Pancreas (tissue), 10 donors: ENCODE data around the gene CACNA1C. TPM values are rescaled to one million over a fixed set of nuclear protein-coding genes. Genes with fewer than 3 reads are reported as not detected.

Experiments used
- ATAC-seq, 4 donors: fragments of 200-7000 bp; cut with Tn5 transposase; one replicate each; pipeline versions ENCODE4 v1.8.0 to v1.9.1; 2020; ENCODE audit warnings: mild to moderate bottlenecking in 4 of 4, moderate library complexity in 4 of 4
- DNase-seq, 6 donors: peaks; one replicate each; pipeline ENCODE4 v3.0.0-alpha.2; 2020
- FAIRE-seq: peaks from 2 replicates; lab custom pipeline; 2012; peaks lifted over from hg19 to GRCh38; lab: Jason Lieb, UNC
- H3K27ac ChIP-seq, 4 donors: fragments of 200-600 bp; sonication (generic); 1 replicate in 3 of 4; 2 replicates in 1 of 4; pipeline versions ENCODE4 v1.5.0 to v1.8.0; 2020
- H3K27me3 ChIP-seq, 4 donors: fragments of 200-600 bp; one replicate each; pipeline ENCODE4 v1.8.0; 2021
- H3K36me3 ChIP-seq, 3 donors: fragments of 200-600 bp; sonication (generic) in 1 of 3; one replicate each; pipeline versions ENCODE4 v1.5.0 to v1.8.0; 2020 to 2021
- H3K4me1 ChIP-seq, 3 donors: fragments of 200-600 bp; one replicate each; pipeline ENCODE4 v1.8.0; 2021
- H3K4me3 ChIP-seq, 4 donors: fragments of 200-600 bp; sonication (generic) in 2 of 4; one replicate each; pipeline versions ENCODE4 v1.5.0 to v1.8.0; 2020 to 2021
- H3K9me3 ChIP-seq, 4 donors: fragments of 200-600 bp; one replicate each; pipeline ENCODE4 v1.8.0; 2021
- CTCF ChIP-seq, 4 donors: fragments of 200-600 bp; sonication (generic) in 3 of 4; IDR thresholded peaks; one replicate each; pipeline versions ENCODE4 v1.5.0 to v1.8.0; 2021; ENCODE audit warnings: antibody characterized with exemption in 4 of 4
- WGBS, 2 donors: extraction: QIAGEN DNeasy Blood & Tissue Kit; methylation state at CpG; one replicate each; pipeline ENCODE4 v1.1.7; 2013; 5-methylcytosine and 5-hydroxymethylcytosine counted together
- intact Hi-C, 3 donors: fragments of 100-400 bp; cut with DNase I; formaldehyde crosslinking; loops; one replicate each; pipeline versions ENCODE4 v1.11.1 to v1.14.2; 2022
- polyA plus RNA-seq, 2 donors: library from polyadenylated mRNA; stranded (reverse); fragments of 200-250 nt; gene quantifications; one replicate each; pipeline ENCODE4 v1.2.3, GENCODE V29; 2013
- total RNA-seq, 6 donors: library from RNA; stranded (reverse); fragmentation: NEBNext Ultra II Directional in 4 of 6; extraction: Animal tissue kit (Norgen Biotek cat#: 25700) in 4 of 6; gene quantifications; one replicate each; pipeline versions ENCODE4 v1.2.1 to v1.2.4, GENCODE V29; 2021 to 2023
- donor health status: healthy with polysubstance abuse.
- donor health status: DM: no; HTN: no; CAD: no; lungs with moderate emphysema.
- donor health status: DM: no; HTN: no; CAD: no.
- donor health status: control.
- donor health status: control.
- donor health status: Bipolar disorder and iron deficiency.
- donor health status: DM: yes; HTN: yes; CAD: no.
- donor health status: DM: no; HTN: no; CAD: no.
- donor health status: DM: no; HTN: no; CAD: no.
- donor health status: DM: yes; HTN: yes; CAD: no.

Gene CACNA1C
- total and polyA plus RNA-seq, 8 donors: 1.2 to 3.8 (median 2.3) TPM

DNA sequence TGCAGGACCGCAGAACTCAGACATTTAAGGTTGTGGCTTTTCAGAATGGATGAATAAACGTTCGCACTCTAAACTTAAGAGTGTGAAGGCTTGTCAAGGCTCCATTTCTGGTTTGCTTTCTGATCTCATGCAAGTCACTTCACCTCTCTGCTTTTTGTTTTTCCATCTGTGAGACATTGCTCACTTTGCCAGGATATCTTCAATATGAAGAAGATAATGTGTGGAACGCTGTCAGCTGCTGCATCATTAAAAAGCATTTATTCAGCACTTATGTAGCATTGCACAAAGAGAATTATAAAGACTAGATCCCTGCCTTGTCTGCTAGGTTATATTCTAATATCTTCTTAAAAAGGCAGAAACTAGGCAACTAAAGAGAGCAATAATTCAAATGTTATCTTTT lies 172.2 kb downstream of the CACNA1C start:
- TF ChIP-seq CTCF (IDR thresholded peaks at IDR 0.05): no peak
- Histone ChIP-seq H3K4me3 (no peak overlapping the region), H3K27ac (no peak overlapping the region), H3K27me3 (no peaks in the 10 kb centered on the region), H3K4me1 (no peaks in the 10 kb centered on the region), H3K36me3 (no peaks in the 10 kb centered on the region), H3K9me3 (no peaks in the 10 kb centered on the region)
- WGBS, 2 donors: 63 to 78% methylated on average over 4 of the region's 4 CpGs
- DNase-seq (no peak), FAIRE-seq (no peak), ATAC-seq (no peak)
- intact Hi-C loops: no loop called here

GRCh38 chr12:2225696-2226095 lies 172.9 kb downstream of the CACNA1C start:
- Histone ChIP-seq H3K27ac (no peak overlapping the region), H3K4me3 (no peak overlapping the region), H3K36me3 (no peaks in the 10 kb centered on the region), H3K9me3 (no peaks in the 10 kb centered on the region), H3K4me1 (no peaks in the 10 kb centered on the region), H3K27me3 (no peaks in the 10 kb centered on the region)
- WGBS, 2 donors: 58 to 78% methylated on average over 2 of the region's 2 CpGs
- ATAC-seq (no peak), DNase-seq (no peak), FAIRE-seq (no peak)
- no peak for TF ChIP-seq CTCF (IDR thresholded peaks at IDR 0.05)
- intact Hi-C loops: no loop called here

GRCh38 chr12:2226641-2227040 lies 173.9 kb downstream of the CACNA1C start:
- FAIRE-seq (no peak), DNase-seq (no peak), ATAC-seq (no peak)
- TF ChIP-seq CTCF (IDR thresholded peaks at IDR 0.05): no peak
- no peak overlapping the region for H3K4me3 ChIP-seq
- intact Hi-C loops: no loop called here
- no peak overlapping the region for H3K27ac ChIP-seq
- no peaks in the 10 kb centered on the region for H3K4me1 ChIP-seq
- no peaks in the 10 kb centered on the region for H3K27me3 ChIP-seq
- H3K9me3 ChIP-seq: no peaks in the 10 kb centered on the region
- 43 to 55% methylated on average over 8 of the region's 8 CpGs for WGBS, 2 donors
- no peaks in the 10 kb centered on the region for H3K36me3 ChIP-seq

GRCh38 chr12:2227360-2227759 lies 174.6 kb downstream of the CACNA1C start:
- FAIRE-seq: no peak
- Histone ChIP-seq H3K9me3 (no peaks in the 10 kb centered on the region), H3K4me1 (no peaks in the 10 kb centered on the region), H3K27ac (no peak overlapping the region), H3K36me3 (no peaks in the 10 kb centered on the region), H3K27me3 (no peaks in the 10 kb centered on the region), H3K4me3 (no peak overlapping the region)
- intact Hi-C loops: no loop called here
- ATAC-seq: no peak
- WGBS, 2 donors: 19 to 24% methylated on average over 1 of the region's 1 CpG
- no peak for TF ChIP-seq CTCF (IDR thresholded peaks at IDR 0.05)
- no peak for DNase-seq

DNA sequence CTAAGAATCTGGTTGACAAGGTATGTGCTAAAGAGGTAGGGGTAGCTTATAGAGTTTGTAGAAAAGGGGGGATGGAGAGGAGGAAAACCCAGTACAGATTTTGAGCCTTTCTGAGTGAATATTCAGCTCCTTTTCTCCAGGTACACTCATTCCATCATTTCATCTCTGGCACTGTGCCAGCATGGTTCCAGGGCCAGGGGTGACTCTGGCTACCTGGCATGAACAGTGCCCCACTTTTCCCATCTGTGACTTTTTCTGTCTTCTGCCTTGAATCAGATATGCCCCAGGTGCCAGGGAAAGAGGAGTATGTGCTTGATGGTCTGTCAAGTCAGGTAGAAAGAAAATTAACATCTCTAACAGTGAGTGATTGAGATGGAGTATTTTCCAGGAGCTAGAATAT lies 175.7 kb downstream of the CACNA1C start:
- no peak overlapping the region for H3K27ac ChIP-seq
- intact Hi-C loops: no loop called here
- FAIRE-seq: no peak

More for the DNA sequence above, 175.7 kb downstream of the CACNA1C start:
- H3K36me3 ChIP-seq: no peaks in the 10 kb centered on the region
- DNase-seq: no peak
- H3K4me1 ChIP-seq: no peaks in the 10 kb centered on the region
- no peak overlapping the region for H3K4me3 ChIP-seq
- H3K9me3 ChIP-seq: no peaks in the 10 kb centered on the region
- no peak for ATAC-seq
- no peak for TF ChIP-seq CTCF (IDR thresholded peaks at IDR 0.05)
- H3K27me3 ChIP-seq: no peaks in the 10 kb centered on the region
